GM18867 (cell line): Measurements from ENCODE around the gene FAM193A.
A peak's percentile ranks its signal among the peaks of the same experiment; 100 is the strongest.
"Not testable (repeated sequence)": the region's sequence is repeated elsewhere in the genome, so short reads cannot be mapped to it uniquely, and the experiment has no call there.

Experiments used
- ATAC-seq: cut with Tn5 transposase; IDR thresholded peaks from one replicate; pipeline ENCODE4 v1.9.1; 2021; ENCODE audit warnings: mild to moderate bottlenecking, moderate library complexity; ENCODE audit not compliant: unreplicated experiment

Gene FAM193A

GRCh38 chr4:2536193-2537010 is at the start of gene FAM193A:
Gene FAM193A (plus strand): TSS chr4:2536647. CDS start chr4:2536916, 269 bp downstream.
- peak; percentile 90 for ATAC-seq

GRCh38 chr4:2486981-2487380 is 49.5 kb upstream of the FAM193A start:
- ATAC-seq, result no peak

GRCh38 chr4:2487632-2488031 is 48.8 kb upstream of the FAM193A start:
- ATAC-seq, result peak; percentile 66

GRCh38 chr4:2489081-2489805 is 47.2 kb upstream of the FAM193A start:
- no peak for ATAC-seq

GRCh38 chr4:2489841-2490552 is 46.5 kb upstream of the FAM193A start:
- no peak for ATAC-seq

- ATAC-seq, result no peak
These were observed 43.5 kb upstream of the FAM193A start for GRCh38 chr4:2492970-2493369.

GRCh38 chr4:2494992-2495391 is 41.5 kb upstream of the FAM193A start:
- no peak for ATAC-seq

- no peak for ATAC-seq
These were observed 39.1 kb upstream of the FAM193A start for GRCh38 chr4:2497324-2497723.

- peak; percentile 97 for ATAC-seq
These were observed 38.5 kb upstream of the FAM193A start for GRCh38 chr4:2497931-2498330.

GRCh38 chr4:2500547-2500946 is 35.9 kb upstream of the FAM193A start:
- ATAC-seq, result no peak

GRCh38 chr4:2501034-2501594 is 35.3 kb upstream of the FAM193A start:
- ATAC-seq, result no peak

- no peak for ATAC-seq
These were observed 32.6 kb upstream of the FAM193A start for GRCh38 chr4:2503809-2504208.

- ATAC-seq, result no peak
These were observed 29.2 kb upstream of the FAM193A start for GRCh38 chr4:2507259-2507658.

- ATAC-seq, result no peak
These were observed 28.6 kb upstream of the FAM193A start for GRCh38 chr4:2507855-2508254.

GRCh38 chr4:2510351-2511259 is 25.8 kb upstream of the FAM193A start:
- no peak for ATAC-seq

GRCh38 chr4:2511645-2512131 is 24.8 kb upstream of the FAM193A start:
- no peak for ATAC-seq

- no peak for ATAC-seq
These were observed 23.9 kb upstream of the FAM193A start for GRCh38 chr4:2512396-2513135.

GRCh38 chr4:2514193-2514592 is 22.3 kb upstream of the FAM193A start:
- ATAC-seq, result not testable (repeated sequence)

- ATAC-seq, result not testable (repeated sequence)
These were observed 21.5 kb upstream of the FAM193A start for GRCh38 chr4:2514944-2515343.
